Measurements from ENCODE around the gene CLCN3.

DNA sequence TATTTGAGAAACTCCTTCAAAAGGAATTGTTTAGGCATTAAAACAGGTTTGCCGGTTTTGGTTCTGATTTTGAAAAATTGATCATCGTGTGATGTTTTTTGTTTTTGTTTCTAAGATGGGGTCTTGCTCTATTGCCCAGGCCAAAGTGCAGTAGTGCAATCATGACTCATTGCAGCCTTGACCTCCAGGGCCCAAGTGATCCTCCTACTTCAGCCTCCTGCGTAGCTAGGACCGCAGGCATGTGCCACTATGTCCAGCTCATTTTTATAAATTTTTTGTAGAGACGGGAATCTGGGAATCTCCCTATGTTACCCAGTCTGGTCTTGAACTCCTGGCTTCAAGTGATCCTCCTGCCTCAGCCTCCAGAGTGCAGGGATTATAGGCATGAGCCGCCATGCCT, 35.0 kb downstream of the CLCN3 start:
- TF ChIP-seq, protein P1, sequence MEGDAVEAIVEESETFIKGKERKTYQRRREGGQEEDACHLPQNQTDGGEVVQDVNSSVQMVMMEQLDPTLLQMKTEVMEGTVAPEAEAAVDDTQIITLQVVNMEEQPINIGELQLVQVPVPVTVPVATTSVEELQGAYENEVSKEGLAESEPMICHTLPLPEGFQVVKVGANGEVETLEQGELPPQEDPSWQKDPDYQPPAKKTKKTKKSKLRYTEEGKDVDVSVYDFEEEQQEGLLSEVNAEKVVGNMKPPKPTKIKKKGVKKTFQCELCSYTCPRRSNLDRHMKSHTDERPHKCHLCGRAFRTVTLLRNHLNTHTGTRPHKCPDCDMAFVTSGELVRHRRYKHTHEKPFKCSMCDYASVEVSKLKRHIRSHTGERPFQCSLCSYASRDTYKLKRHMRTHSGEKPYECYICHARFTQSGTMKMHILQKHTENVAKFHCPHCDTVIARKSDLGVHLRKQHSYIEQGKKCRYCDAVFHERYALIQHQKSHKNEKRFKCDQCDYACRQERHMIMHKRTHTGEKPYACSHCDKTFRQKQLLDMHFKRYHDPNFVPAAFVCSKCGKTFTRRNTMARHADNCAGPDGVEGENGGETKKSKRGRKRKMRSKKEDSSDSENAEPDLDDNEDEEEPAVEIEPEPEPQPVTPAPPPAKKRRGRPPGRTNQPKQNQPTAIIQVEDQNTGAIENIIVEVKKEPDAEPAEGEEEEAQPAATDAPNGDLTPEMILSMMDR (IDR thresholded peaks at IDR 0.05), result no peak
- TF ChIP-seq POLR2A (IDR thresholded peaks at IDR 0.05) (no peak), POLR2AphosphoS5 (IDR thresholded peaks at IDR 0.05) (no peak), EP300 (IDR thresholded peaks at IDR 0.05) (no peak)
